Left kidney (tissue), 2 donors: ENCODE measurements around the gene SPRR1A. TPM values are rescaled to one million over a fixed set of nuclear protein-coding genes. Genes with fewer than 3 reads are reported as not detected.
"Not testable (repeated sequence)": the region's sequence is repeated elsewhere in the genome, so short reads cannot be mapped to it uniquely, and the experiment has no call there.

Source experiments
- DNase-seq: peaks from one replicate; pipeline ENCODE4 v3.0.0-alpha.2; 2013
- polyA plus RNA-seq: library from polyadenylated mRNA; unstranded; fragments of 120-200 nt; gene quantifications from one replicate; pipeline ENCODE4 v1.2.1, GENCODE V29; 2013; ENCODE audit not compliant: insufficient read length

Gene SPRR1A
- polyA plus RNA-seq, 1 donor, result not detected

GRCh38 chr1:152972196-152972886 is 11.5 kb upstream of the SPRR1A start:
- no peak for DNase-seq

GRCh38 chr1:152976688-152977087 is 7.2 kb upstream of the SPRR1A start:
- DNase-seq, result no peak

DNA sequence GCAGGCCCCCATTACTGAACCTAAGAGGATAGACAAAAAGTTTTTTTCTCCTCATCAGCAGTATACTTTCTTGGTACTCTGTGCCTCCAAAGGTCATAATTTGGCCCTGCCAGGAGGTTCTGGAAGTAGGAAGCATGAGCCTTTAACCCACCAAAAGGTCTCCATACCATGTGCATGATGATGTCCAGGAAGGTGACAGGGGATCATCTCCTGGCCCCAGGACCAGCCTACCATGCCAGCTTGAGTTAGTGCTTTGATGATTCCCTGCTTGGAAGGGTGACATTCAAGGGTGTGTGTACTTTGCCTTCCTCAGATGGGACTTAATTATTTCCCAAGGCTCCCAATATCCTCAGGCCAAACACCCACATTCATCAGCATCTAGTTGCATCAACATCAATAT is 6.3 kb upstream of the SPRR1A start:
- no peak for DNase-seq

- no peak for DNase-seq
Measured at GRCh38 chr1:152980676-152981075, 3.2 kb upstream of the SPRR1A start.

GRCh38 chr1:152981146-152981871 is 2.6 kb upstream of the SPRR1A start:
- DNase-seq, result no peak

- no peak for DNase-seq
Measured at GRCh38 chr1:152982076-152982475, 1.8 kb upstream of the SPRR1A start.

DNA sequence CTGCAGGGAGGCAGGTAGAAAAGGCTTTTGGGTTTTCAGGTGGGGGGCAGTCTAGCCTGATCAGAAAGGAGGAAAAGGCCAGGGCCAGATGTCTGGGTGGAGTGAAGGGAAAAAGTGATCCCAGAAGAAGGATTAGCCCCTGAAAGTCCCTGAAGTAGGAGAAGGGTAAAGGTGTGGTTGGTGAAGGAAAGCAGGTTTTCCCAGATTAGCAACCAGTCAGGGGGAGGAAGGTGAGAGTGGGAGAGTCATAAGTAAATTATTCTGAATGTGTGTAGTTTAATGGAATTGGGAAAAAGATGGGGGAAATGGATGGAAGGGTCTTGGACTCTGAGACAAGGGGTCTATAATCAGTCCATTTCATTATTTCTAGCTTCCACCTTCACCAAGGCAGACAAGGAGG is 647 bp upstream of the SPRR1A start:
- DNase-seq, result no peak

GRCh38 chr1:152986578-152986977 is 2.7 kb downstream of the SPRR1A start:
- no peak for DNase-seq

DNA sequence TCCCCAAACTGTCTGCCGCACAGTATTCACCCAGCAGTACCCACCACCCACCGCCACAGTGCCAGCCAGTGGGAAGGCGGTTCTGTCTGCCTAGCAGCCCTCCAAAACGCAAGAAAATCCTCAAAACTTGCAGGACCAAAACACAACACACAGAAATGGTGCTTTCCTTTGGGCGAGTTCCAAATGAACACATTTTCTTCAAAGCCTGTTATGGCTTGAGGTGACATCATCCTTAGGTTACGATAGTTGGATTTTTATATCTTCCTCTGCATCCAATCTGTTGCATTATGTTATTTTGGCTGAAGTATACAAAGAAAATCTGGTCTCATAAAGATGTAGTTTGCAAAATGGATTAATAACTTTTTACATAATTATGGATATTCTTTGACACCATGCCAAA is 9.3 kb downstream of the SPRR1A start:
- no peak for DNase-seq

- no peak for DNase-seq
Measured at GRCh38 chr1:152995842-152996241, 12.0 kb downstream of the SPRR1A start.

- DNase-seq, result no peak
Measured at GRCh38 chr1:152996633-152997400, 12.9 kb downstream of the SPRR1A start.

DNA sequence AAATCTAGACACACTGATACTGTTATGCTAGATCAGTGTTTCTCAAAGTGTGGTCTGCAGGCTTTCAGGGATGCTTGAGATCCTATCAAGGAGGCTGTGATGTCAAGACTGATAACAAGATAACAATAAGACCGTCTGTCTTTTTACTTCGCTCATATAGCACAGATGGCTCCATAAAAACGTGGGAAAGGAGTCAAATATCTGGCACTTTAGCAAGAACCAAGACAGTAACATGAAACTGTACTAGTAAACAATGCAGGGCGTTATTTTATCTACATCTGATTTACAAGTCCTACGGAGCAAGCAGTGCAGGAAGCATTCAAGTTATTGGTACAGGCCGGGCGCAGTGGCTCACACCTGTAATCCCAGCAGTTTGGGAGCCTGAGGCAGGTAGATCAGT is 14.0 kb downstream of the SPRR1A start:
- no peak for DNase-seq

- DNase-seq, result no peak
Measured at GRCh38 chr1:152998476-152998875, 14.6 kb downstream of the SPRR1A start.

- DNase-seq, result no peak
Measured at GRCh38 chr1:152999818-153000217, 15.9 kb downstream of the SPRR1A start.

DNA sequence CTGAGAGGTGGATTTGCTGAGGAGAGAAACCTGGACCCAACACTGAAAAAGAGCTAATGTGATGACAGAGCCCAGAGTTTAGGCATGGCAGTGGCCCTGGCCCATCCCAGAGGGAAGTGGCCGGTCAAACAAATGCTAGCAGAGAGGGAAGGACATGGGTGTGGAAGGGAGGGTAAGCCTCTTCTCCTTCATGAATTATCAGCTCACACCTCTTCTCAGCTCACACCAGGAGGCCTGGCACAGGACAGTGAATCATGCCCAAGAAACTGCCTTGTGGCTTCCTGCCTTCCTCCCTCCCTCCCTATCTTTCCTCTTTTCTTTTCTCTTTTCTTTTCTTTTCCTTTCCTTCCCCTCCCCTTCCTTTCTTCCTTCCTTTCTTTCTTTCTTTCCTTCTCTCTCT is 16.4 kb downstream of the SPRR1A start:
- DNase-seq, result no peak

DNA sequence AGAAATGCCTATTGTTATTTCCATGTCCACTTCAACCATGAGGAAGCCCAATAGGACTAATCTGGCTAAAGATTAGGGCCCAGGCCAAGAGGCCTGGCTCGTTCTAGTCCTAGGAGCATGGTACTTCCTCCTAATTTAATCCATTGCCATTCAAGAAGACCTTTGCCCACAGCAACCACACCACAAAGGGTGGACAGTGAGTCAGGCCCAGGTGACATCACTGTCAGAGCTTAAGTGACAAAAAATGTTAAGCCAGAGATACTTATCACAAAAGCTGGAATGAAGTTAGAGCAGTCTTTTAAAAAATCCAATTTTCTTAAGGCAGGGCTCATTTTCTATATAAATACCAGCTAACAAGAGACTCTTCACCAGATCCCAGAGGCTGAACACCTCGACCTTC is 17.5 kb downstream of the SPRR1A start, which contains the start of gene SPRR3:
Gene SPRR3, plus strand, starts transcription at position 368 of the 400 bp plus-strand sequence. CDS start 1,272 bp downstream, outside the sequence.
- DNase-seq, result no peak

DNA sequence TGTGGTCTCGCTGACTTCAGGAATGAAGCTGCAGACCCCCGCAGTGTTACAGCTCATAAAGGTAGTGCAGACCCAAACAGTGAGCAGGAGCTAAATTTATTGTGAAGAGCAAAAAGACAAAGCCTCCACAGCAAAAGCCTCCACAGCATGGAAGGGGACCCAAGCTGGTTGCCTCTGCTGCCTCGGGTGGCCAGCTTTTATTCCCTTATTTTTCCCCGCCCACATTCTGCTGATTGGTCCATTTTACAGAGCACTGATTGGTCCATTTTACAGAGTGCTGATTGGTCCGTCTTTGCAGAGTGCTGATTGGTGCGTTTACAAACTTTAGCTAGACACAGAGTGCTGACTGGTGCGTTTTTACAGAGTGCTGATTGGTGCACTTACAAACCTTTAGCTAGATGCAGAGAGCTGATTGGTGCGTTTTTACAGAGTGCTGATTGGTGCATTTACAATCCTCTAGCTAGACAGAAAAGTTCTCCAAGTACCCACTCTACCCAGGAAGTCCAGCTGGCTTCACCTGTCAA is 27.4 kb downstream of the SPRR1A start:
- not testable (repeated sequence) for DNase-seq

- DNase-seq, result not testable (repeated sequence)
Measured at GRCh38 chr1:153021829-153022228, 37.9 kb downstream of the SPRR1A start.

- not testable (repeated sequence) for DNase-seq
Measured at GRCh38 chr1:153022340-153022739, 38.5 kb downstream of the SPRR1A start.

GRCh38 chr1:153023109-153023508 is 39.2 kb downstream of the SPRR1A start:
- no peak for DNase-seq

DNA sequence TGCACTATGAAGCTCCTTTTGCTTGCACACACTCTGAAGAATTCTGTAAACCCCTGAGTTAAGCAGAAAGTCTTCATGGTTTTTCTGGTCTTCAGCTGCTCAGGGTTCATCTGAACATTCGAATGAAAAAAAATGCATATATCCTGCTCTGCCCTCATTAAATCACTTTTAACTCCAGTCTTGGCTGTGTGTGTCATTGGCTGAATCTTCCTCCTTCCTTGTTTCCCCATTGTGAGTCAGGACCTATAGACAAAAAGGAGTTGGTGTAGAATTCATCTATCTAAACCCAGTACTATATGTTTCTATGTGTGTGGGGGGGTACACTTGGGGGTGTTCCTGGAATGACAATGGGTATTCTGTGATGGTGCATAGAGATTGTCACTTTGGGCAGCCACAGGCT is 40.5 kb downstream of the SPRR1A start:
- DNase-seq, result no peak

GRCh38 chr1:153025797-153026196 is 41.9 kb downstream of the SPRR1A start:
- DNase-seq, result no peak

- DNase-seq, result no peak
Measured at GRCh38 chr1:153028766-153029165, 44.9 kb downstream of the SPRR1A start.
